NCI-H1092 (cell line): ENCODE data around the gene C1orf56.

Source experiments
- DNase-seq: peaks from one replicate; lab custom pipeline; 2025; lab: John Stamatoyannopoulos, UW

C1orf56 gene

GRCh38 chr1:151024540-151025146 is 22.9 kb upstream of the C1orf56 start:
- DNase-seq: peak; percentile 52

GRCh38 chr1:151026460-151026859 is 21.1 kb upstream of the C1orf56 start:
- no peak for DNase-seq

- no peak for DNase-seq
These were observed 15.4 kb upstream of the C1orf56 start for GRCh38 chr1:151032164-151032563.

GRCh38 chr1:151035167-151035566 is 12.4 kb upstream of the C1orf56 start:
- DNase-seq: no peak

- DNase-seq: no peak
These were observed 11.2 kb upstream of the C1orf56 start, which contains the start of gene BNIPL for GRCh38 chr1:151036356-151036755. TSS of gene BNIPL (plus strand) at chr1:151036586. CDS start at chr1:151036726, 140 bp downstream.

- no peak for DNase-seq
These were observed 10.5 kb upstream of the C1orf56 start for GRCh38 chr1:151037032-151037431.

- DNase-seq: no peak
These were observed 8.0 kb upstream of the C1orf56 start for GRCh38 chr1:151039521-151039920.

GRCh38 chr1:151043163-151043562 is 4.4 kb upstream of the C1orf56 start:
- DNase-seq: no peak

- peak; percentile 70 for DNase-seq
These were observed 534 bp downstream of the C1orf56 start for GRCh38 chr1:151047925-151048644.

- DNase-seq: no peak
These were observed 1.1 kb downstream of the C1orf56 start for GRCh38 chr1:151048645-151049032.

GRCh38 chr1:151049458-151049857 is 1.9 kb downstream of the C1orf56 start:
- DNase-seq: no peak

GRCh38 chr1:151050051-151050688 is 2.6 kb downstream of the C1orf56 start:
- DNase-seq: no peak

GRCh38 chr1:151051356-151052009 is 3.9 kb downstream of the C1orf56 start:
- DNase-seq: no peak

- no peak for DNase-seq
These were observed 7.5 kb downstream of the C1orf56 start for GRCh38 chr1:151054971-151055547.

GRCh38 chr1:151055581-151055980 is 8.0 kb downstream of the C1orf56 start:
- no peak for DNase-seq

GRCh38 chr1:151056149-151056548 is 8.6 kb downstream of the C1orf56 start:
- no peak for DNase-seq

- DNase-seq: peak; percentile 69
These were observed 11.1 kb downstream of the C1orf56 start for GRCh38 chr1:151058692-151059091.

- DNase-seq: peak; percentile 85
These were observed 11.8 kb downstream of the C1orf56 start, which contains the start of gene CDC42SE1 for GRCh38 chr1:151059109-151060006. TSS of gene CDC42SE1 (minus strand) at chr1:151059622. CDS start at chr1:151055730, 3,892 bp downstream.

- peak; percentile 79 for DNase-seq
These were observed 12.6 kb downstream of the C1orf56 start, which contains the start of gene MLLT11 for GRCh38 chr1:151060007-151060656. TSS of gene MLLT11 (plus strand) at chr1:151060397. CDS start at chr1:151067225, 6,828 bp downstream.

- peak; percentile 12 for DNase-seq
These were observed 13.3 kb downstream of the C1orf56 start for GRCh38 chr1:151060657-151061421.
